ENCODE data around the gene SNRPD3. TPM values are rescaled to one million over a fixed set of nuclear protein-coding genes. Genes with fewer than 3 reads are reported as not detected.

SNRPD3 gene
- total RNA-seq, 1 experiment from 2014 or later = 144 TPM

DNA sequence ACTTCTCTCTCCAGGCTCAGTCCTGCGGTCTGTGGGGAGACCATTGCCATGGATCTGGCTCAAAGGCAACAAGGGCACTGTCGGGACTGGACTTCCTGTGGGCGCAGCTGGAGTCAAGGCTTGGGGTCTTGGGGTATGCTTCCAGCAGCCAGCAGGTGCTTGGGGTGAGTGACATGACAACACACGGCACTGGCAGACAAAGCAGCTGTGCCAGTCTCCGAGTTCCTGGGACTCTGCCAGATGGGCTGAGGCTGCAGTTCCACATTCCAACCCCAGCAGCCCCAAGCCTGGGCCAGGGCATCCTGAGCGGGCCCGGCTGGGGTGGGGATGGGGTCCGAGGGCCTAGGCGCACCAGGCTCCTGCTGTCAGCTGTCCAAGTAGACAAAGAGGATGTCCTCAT is 13.2 kb upstream of the SNRPD3 start (continued):
- TF ChIP-seq TCF7L2 (IDR thresholded peaks at IDR 0.05; ENCODE audit: borderline replicate concordance, extremely low read depth, insufficient read depth, insufficient read length) = no peak

DNA sequence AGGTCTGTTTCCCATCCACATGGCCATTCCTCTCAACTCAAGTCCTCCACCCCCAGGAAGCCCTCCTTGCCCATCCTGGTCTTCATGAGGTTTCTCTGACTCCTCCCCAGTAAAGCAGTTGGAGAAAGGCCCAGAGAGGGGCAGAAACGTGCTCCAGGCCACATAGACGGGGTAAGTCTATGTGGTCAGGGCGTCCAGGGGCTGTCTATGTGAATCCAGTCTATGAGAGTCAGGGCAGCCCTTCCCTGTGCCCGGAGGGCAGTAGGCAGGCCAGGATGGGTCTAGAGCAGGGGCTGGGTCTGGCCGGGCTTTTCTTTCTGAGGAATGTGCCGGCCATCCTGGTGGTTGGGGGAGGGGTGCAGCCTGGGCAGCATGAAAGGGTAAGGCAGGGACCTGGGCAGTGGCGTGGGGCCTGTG is 12.6 kb upstream of the SNRPD3 start:
- no peak overlapping the region for H3K4me2 ChIP-seq (ENCODE audit: low read length)
- no peak overlapping the region for H3K4me3 ChIP-seq (replicated peaks in 1 of 2; ENCODE audit: low read depth in 1 of 2, low read length in 2 of 2)
- no TSS peak for BruUV-seq (replicated peaks)
- H3K36me3 ChIP-seq (ENCODE audit: control insufficient read depth in 1 of 2, insufficient read depth in 2 of 2, low read length in 2 of 2) = peaks cover 0 to 13% of the 10 kb centered on the region in 2 experiments; a peak in 3 of 4 replicates
- intact Hi-C loops (cut with micrococcal nuclease) = no loop called here
- DNase-seq (ENCODE audit: low read depth, low spot score) (no peak), ATAC-seq (no peak)
- H3K27me3 ChIP-seq (ENCODE audit: insufficient read depth, low read length) = no peaks in the 10 kb centered on the region
- H3K9me2 ChIP-seq (ENCODE audit: insufficient read depth) = no peaks in the 10 kb centered on the region
- H2AFZ ChIP-seq (ENCODE audit: low read depth, low read length, poor library complexity, severe bottlenecking) = no peak overlapping the region
- ChIA-PET POLR2A (no interaction called here), RAD21 (ENCODE audit: low non-redundant PET in 1 of 2, low total read pairs in 2 of 2, uncharacterized antibody in 2 of 2, unreplicated experiment in 2 of 2) (no interaction called here), CTCF (no interaction called here)
- no peaks in the 10 kb centered on the region for H3K4me1 ChIP-seq (ENCODE audit: control insufficient read depth in 1 of 2, insufficient read depth in 2 of 2, low read length in 2 of 2)
- no peaks in the 10 kb centered on the region for H3K79me2 ChIP-seq (ENCODE audit: insufficient read depth, low read length)
- no peak overlapping the region for H3K9ac ChIP-seq (ENCODE audit: low read length)
- TF ChIP-seq EGR1 (IDR thresholded peaks at IDR 0.05; ENCODE audit: low read depth) (no peak), JUND (IDR thresholded peaks at IDR 0.05) (no peak), TCF7L2 (IDR thresholded peaks at IDR 0.05; ENCODE audit: borderline replicate concordance, extremely low read depth, insufficient read depth, insufficient read length) (no peak), POLR2A (IDR thresholded peaks at IDR 0.05; ENCODE audit: borderline replicate concordance, extremely low read depth, insufficient read depth, insufficient read length) (no peak), ZFX (IDR thresholded peaks at IDR 0.05) (no peak), SRF (IDR thresholded peaks at IDR 0.05; ENCODE audit: low read depth) (no peak), RAD21 (IDR thresholded peaks at IDR 0.05; ENCODE audit: low read depth) (no peak), CEBPB (IDR thresholded peaks at IDR 0.05; ENCODE audit: low read depth) (no peak), CBX3 (IDR thresholded peaks at IDR 0.05; ENCODE audit: low read depth) (no peak)
- TF ChIP-seq, protein P1, sequence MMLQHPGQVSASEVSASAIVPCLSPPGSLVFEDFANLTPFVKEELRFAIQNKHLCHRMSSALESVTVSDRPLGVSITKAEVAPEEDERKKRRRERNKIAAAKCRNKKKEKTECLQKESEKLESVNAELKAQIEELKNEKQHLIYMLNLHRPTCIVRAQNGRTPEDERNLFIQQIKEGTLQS (IDR thresholded peaks at IDR 0.05) = no peak
- H3K9me3 ChIP-seq (ENCODE audit: control insufficient read depth in 1 of 2, insufficient read depth in 1 of 2, low read depth in 1 of 2, low read length in 2 of 2) = no peaks in the 10 kb centered on the region
- no peak overlapping the region for H3K27ac ChIP-seq (ENCODE audit: low read depth, low read length)
- no peaks in the 10 kb centered on the region for H4K20me1 ChIP-seq (ENCODE audit: insufficient read depth)

DNA sequence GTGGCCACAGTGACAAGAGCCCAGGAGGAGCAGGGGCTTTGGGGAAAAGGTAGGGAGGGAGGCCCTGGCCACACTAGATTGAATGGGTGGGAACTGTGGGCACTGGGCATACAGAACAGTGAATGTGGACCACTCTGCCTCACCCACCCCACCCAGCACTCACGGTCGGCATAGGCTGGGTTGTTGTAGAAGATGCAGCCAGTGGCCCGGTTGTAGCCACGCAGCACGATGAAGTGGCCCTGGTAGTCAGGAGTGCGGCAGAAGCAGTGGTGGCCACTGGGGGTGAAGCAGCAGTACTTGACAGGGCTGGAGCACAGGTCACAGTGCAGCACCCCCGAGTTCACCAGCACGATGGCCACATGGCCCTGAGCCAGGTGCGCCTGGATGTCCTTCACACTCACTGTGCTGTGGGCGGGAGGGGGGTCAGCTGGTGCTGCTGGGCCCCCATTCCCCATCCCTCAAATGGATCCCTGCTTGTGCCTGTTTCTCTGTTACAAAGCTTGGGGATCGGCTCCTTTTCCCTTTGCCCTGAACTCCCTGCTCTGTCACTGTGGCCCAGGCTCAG is 12.0 kb upstream of the SNRPD3 start:
- Histone ChIP-seq H3K4me2 (ENCODE audit: low read length) (no peak overlapping the region), H3K79me2 (ENCODE audit: insufficient read depth, low read length) (no peaks in the 10 kb centered on the region), H3K4me3 (replicated peaks in 1 of 2; ENCODE audit: low read depth in 1 of 2, low read length in 2 of 2) (no peak overlapping the region), H3K9ac (ENCODE audit: low read length) (no peak overlapping the region), H3K9me2 (ENCODE audit: insufficient read depth) (no peaks in the 10 kb centered on the region), H3K27me3 (ENCODE audit: insufficient read depth, low read length) (no peaks in the 10 kb centered on the region), H2AFZ (ENCODE audit: low read depth, low read length, poor library complexity, severe bottlenecking) (no peak overlapping the region), H3K27ac (ENCODE audit: low read depth, low read length) (no peak overlapping the region), H3K4me1 (ENCODE audit: control insufficient read depth in 1 of 2, insufficient read depth in 2 of 2, low read length in 2 of 2) (no peaks in the 10 kb centered on the region), H4K20me1 (ENCODE audit: insufficient read depth) (no peaks in the 10 kb centered on the region), H3K36me3 (ENCODE audit: control insufficient read depth in 1 of 2, insufficient read depth in 2 of 2, low read length in 2 of 2) (peaks cover 0 to 13% of the 10 kb centered on the region in 2 experiments; a peak in 3 of 4 replicates), H3K9me3 (ENCODE audit: control insufficient read depth in 1 of 2, insufficient read depth in 1 of 2, low read depth in 1 of 2, low read length in 2 of 2) (no peaks in the 10 kb centered on the region)
- RAD21 ChIA-PET (ENCODE audit: low non-redundant PET in 1 of 2, low total read pairs in 2 of 2, uncharacterized antibody in 2 of 2, unreplicated experiment in 2 of 2) = no interaction called here
- ATAC-seq (no peak), DNase-seq (ENCODE audit: low read depth, low spot score) (no peak)
- CTCF ChIA-PET = no interaction called here
- BruUV-seq (replicated peaks) = no TSS peak
- POLR2A ChIA-PET = no interaction called here
- intact Hi-C loops (cut with micrococcal nuclease) = no loop called here
- TF ChIP-seq POLR2AphosphoS5 (IDR thresholded peaks at IDR 0.05; ENCODE audit: low read depth, low read length) = no peak
- no peak for TF ChIP-seq EZH2 (IDR thresholded peaks at IDR 0.05)
- TF ChIP-seq, protein P2, sequence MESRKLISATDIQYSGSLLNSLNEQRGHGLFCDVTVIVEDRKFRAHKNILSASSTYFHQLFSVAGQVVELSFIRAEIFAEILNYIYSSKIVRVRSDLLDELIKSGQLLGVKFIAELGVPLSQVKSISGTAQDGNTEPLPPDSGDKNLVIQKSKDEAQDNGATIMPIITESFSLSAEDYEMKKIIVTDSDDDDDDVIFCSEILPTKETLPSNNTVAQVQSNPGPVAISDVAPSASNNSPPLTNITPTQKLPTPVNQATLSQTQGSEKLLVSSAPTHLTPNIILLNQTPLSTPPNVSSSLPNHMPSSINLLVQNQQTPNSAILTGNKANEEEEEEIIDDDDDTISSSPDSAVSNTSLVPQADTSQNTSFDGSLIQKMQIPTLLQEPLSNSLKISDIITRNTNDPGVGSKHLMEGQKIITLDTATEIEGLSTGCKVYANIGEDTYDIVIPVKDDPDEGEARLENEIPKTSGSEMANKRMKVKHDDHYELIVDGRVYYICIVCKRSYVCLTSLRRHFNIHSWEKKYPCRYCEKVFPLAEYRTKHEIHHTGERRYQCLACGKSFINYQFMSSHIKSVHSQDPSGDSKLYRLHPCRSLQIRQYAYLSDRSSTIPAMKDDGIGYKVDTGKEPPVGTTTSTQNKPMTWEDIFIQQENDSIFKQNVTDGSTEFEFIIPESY (IDR thresholded peaks at IDR 0.05; ENCODE audit: extremely low read depth, insufficient replicate concordance, low read length) = no peak
- no peak for TF ChIP-seq SIN3A (IDR thresholded peaks at IDR 0.05; ENCODE audit: low read depth)
- TF ChIP-seq, protein P3, sequence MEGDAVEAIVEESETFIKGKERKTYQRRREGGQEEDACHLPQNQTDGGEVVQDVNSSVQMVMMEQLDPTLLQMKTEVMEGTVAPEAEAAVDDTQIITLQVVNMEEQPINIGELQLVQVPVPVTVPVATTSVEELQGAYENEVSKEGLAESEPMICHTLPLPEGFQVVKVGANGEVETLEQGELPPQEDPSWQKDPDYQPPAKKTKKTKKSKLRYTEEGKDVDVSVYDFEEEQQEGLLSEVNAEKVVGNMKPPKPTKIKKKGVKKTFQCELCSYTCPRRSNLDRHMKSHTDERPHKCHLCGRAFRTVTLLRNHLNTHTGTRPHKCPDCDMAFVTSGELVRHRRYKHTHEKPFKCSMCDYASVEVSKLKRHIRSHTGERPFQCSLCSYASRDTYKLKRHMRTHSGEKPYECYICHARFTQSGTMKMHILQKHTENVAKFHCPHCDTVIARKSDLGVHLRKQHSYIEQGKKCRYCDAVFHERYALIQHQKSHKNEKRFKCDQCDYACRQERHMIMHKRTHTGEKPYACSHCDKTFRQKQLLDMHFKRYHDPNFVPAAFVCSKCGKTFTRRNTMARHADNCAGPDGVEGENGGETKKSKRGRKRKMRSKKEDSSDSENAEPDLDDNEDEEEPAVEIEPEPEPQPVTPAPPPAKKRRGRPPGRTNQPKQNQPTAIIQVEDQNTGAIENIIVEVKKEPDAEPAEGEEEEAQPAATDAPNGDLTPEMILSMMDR (IDR thresholded peaks at IDR 0.05 in 2 of 3, conservative IDR thresholded peaks at IDR 0.05 in 1 of 3; ENCODE audit: borderline replicate concordance in 1 of 3, insufficient read depth in 1 of 3, low read depth in 2 of 3, low read length in 2 of 3) = no peak
- TF ChIP-seq RAD21 (IDR thresholded peaks at IDR 0.05; ENCODE audit: low read depth) = no peak
